H9 (cell line): ENCODE data around the gene RPL35. TPM values are rescaled to one million over a fixed set of nuclear protein-coding genes. Genes with fewer than 3 reads are reported as not detected.

Source experiments
- DNase-seq: peaks from one replicate; pipeline ENCODE4 v3.0.0-alpha.2; 2017
- H2AFZ ChIP-seq: one replicate; pipeline ENCODE4 v1.6.1; 2013; ENCODE audit warnings: mild to moderate bottlenecking, low read length, control low read depth, moderate library complexity
- H2AK5ac ChIP-seq: 2 replicates; pipeline ENCODE4 v1.6.1; 2013; ENCODE audit warnings: low read length, control low read depth, mixed read lengths; ENCODE audit not compliant: insufficient read length
- H2BK120ac ChIP-seq: one replicate; pipeline ENCODE4 v1.6.1; 2013; ENCODE audit warnings: low read depth, mild to moderate bottlenecking, low read length, control low read depth, inconsistent platforms; ENCODE audit not compliant: poor library complexity, severe bottlenecking
- H2BK12ac ChIP-seq: 2 replicates; pipeline ENCODE4 v1.6.1; 2013; ENCODE audit warnings: low read length, control low read depth, mixed read lengths, low read depth; ENCODE audit not compliant: insufficient read length
- H2BK15ac ChIP-seq: 2 replicates; pipeline ENCODE4 v1.6.1; 2013; ENCODE audit warnings: low read depth, low read length, control low read depth
- H2BK20ac ChIP-seq: one replicate; pipeline ENCODE4 v1.6.1; 2013; ENCODE audit warnings: low read depth, mild to moderate bottlenecking, low read length, control low read depth, inconsistent platforms; ENCODE audit not compliant: poor library complexity, severe bottlenecking
- H2BK5ac ChIP-seq: 2 replicates; pipeline ENCODE4 v1.6.1; 2013; ENCODE audit warnings: low read length, control low read depth, mixed read lengths; ENCODE audit not compliant: insufficient read length
- H3K14ac ChIP-seq: 2 replicates; pipeline ENCODE4 v1.6.1; 2013; ENCODE audit warnings: low read length, control low read depth; ENCODE audit not compliant: insufficient read depth
- H3K18ac ChIP-seq: 2 replicates; pipeline ENCODE4 v1.6.1; 2013; ENCODE audit warnings: low read depth, mild to moderate bottlenecking, mixed read lengths, low read length, control low read depth; ENCODE audit not compliant: insufficient read length
- H3K23ac ChIP-seq: 2 replicates; pipeline ENCODE4 v1.6.1; 2013; ENCODE audit warnings: low read length, control low read depth, mixed read lengths, low read depth; ENCODE audit not compliant: insufficient read length
- H3K23me2 ChIP-seq: 2 replicates; pipeline ENCODE4 v1.6.1; 2013; ENCODE audit warnings: low read depth, mild to moderate bottlenecking, mixed read lengths, low read length, control low read depth; ENCODE audit not compliant: insufficient read length, poor library complexity, severe bottlenecking
- H3K27ac ChIP-seq: 2 replicates; pipeline ENCODE4 v1.5.1; 2013; ENCODE audit warnings: low read length, control low read depth, mixed read lengths, low read depth; ENCODE audit not compliant: insufficient read length
- H3K27me3 ChIP-seq: 2 replicates; pipeline ENCODE4 v1.6.1; 2013; ENCODE audit warnings: low read length, control low read depth, inconsistent platforms; ENCODE audit not compliant: insufficient read depth
- H3K4ac ChIP-seq: 2 replicates; pipeline ENCODE4 v1.6.1; 2013; ENCODE audit warnings: low read depth, mild to moderate bottlenecking, control low read depth, inconsistent platforms, low read length, moderate library complexity
- H3K4me1 ChIP-seq: 2 replicates; pipeline ENCODE4 v1.6.1; 2013; ENCODE audit warnings: low read length, control low read depth, inconsistent platforms; ENCODE audit not compliant: insufficient read depth
- H3K4me2 ChIP-seq: 2 replicates; pipeline ENCODE4 v1.6.1; 2013; ENCODE audit warnings: low read length, control low read depth, mixed read lengths; ENCODE audit not compliant: insufficient read length, insufficient read depth
- H3K56ac ChIP-seq: 2 replicates; pipeline ENCODE4 v1.6.1; 2013; ENCODE audit warnings: low read depth, mild to moderate bottlenecking, mixed read lengths, low read length, control low read depth; ENCODE audit not compliant: insufficient read length
- H3K79me1 ChIP-seq: 2 replicates; pipeline ENCODE4 v1.6.1; 2013; ENCODE audit warnings: low read depth, mild to moderate bottlenecking, moderate library complexity, low read length, control low read depth, inconsistent platforms; ENCODE audit not compliant: insufficient read depth, poor library complexity, severe bottlenecking
- H3K79me2 ChIP-seq: 2 replicates; pipeline ENCODE4 v1.6.1; 2013; ENCODE audit warnings: low read length, control low read depth, inconsistent platforms; ENCODE audit not compliant: insufficient read depth
- H3K9ac ChIP-seq: 2 replicates; pipeline ENCODE4 v1.6.1; 2013; ENCODE audit warnings: low read length, control low read depth, mixed read lengths; ENCODE audit not compliant: insufficient read length; ENCODE audit errors: extremely low read depth
- H3K9me3 ChIP-seq: one replicate; pipeline ENCODE4 v1.6.1; 2013; ENCODE audit warnings: low read depth, low read length, inconsistent platforms; ENCODE audit not compliant: control insufficient read depth
- H3T11ph ChIP-seq: one replicate; pipeline ENCODE4 v1.6.1; 2013; ENCODE audit warnings: mild to moderate bottlenecking, low read length, control low read depth, inconsistent platforms
- H4K20me1 ChIP-seq: one replicate; pipeline ENCODE4 v1.6.1; 2013; ENCODE audit not compliant: control insufficient read depth, insufficient read length, insufficient read depth
- H4K5ac ChIP-seq: 2 replicates; pipeline ENCODE4 v1.6.1; 2013; ENCODE audit warnings: low read depth, mild to moderate bottlenecking, mixed read lengths, low read length, control low read depth; ENCODE audit not compliant: insufficient read length
- H4K8ac ChIP-seq: replicated peaks from 2 replicates; pipeline ENCODE4 v1.6.1; 2013; ENCODE audit warnings: low read length, control low read depth, mixed read lengths, low read depth; ENCODE audit not compliant: insufficient read length
- H4K91ac ChIP-seq: 2 replicates; pipeline ENCODE4 v1.6.1; 2013; ENCODE audit warnings: low read depth, mild to moderate bottlenecking, moderate library complexity, mixed read lengths, low read length, control low read depth; ENCODE audit not compliant: insufficient read length
- H3K27ac Mint-ChIP-seq, 3 experiments: 2 replicates in 2 of 3; 3 replicates in 1 of 3; pipeline ENCODE4 v1.8.0; 2020 to 2021; ENCODE audit warnings: mixed read lengths in 3 of 3, mild to moderate bottlenecking in 1 of 3, moderate library complexity in 1 of 3
- H3K27me3 Mint-ChIP-seq: 2 replicates; pipeline ENCODE4 v1.8.0; 2021; ENCODE audit warnings: low read depth, mild to moderate bottlenecking, moderate library complexity, mixed read lengths
- H3K36me3 Mint-ChIP-seq, 3 experiments: 2 replicates in 2 of 3; 3 replicates in 1 of 3; pipeline ENCODE4 v1.8.0; 2020 to 2021; ENCODE audit warnings: low read depth in 3 of 3, mixed read lengths in 3 of 3; ENCODE audit not compliant: insufficient read depth in 1 of 3
- H3K4me1 Mint-ChIP-seq, 2 experiments: 2 replicates each; pipeline ENCODE4 v1.8.0; 2020; ENCODE audit warnings: mixed read lengths in 2 of 2
- H3K4me3 Mint-ChIP-seq, 2 experiments: 2 replicates in 1 of 2; 3 replicates in 1 of 2; pipeline ENCODE4 v1.8.0; 2020 to 2021; ENCODE audit warnings: mild to moderate bottlenecking in 2 of 2, mixed read lengths in 2 of 2, moderate library complexity in 1 of 2
- H3K9me3 Mint-ChIP-seq, 2 experiments: 2 replicates in 1 of 2; 3 replicates in 1 of 2; pipeline ENCODE4 v1.8.0; 2020; ENCODE audit warnings: mild to moderate bottlenecking in 2 of 2, mixed read lengths in 2 of 2, moderate library complexity in 1 of 2
- WGBS: extraction: QIAGEN DNeasy Blood & Tissue Kit; methylation state at CpG from one replicate; pipeline ENCODE4 v1.1.7; 2013; ENCODE audit warnings: missing lambda C conversion rate, low lambda C conversion rate, mixed read lengths; ENCODE audit not compliant: insufficient read length; ENCODE audit errors: extremely low coverage; 5-methylcytosine and 5-hydroxymethylcytosine counted together
- total RNA-seq: library from RNA; stranded (reverse); gene quantifications from 2 replicates; pipeline ENCODE4 v1.2.1, GENCODE V29; 2021
- TF ChIP-seq, protein P1 (sequence below): fragments of 200-600 bp; sonication (generic); conservative IDR thresholded peaks from 3 replicates; pipeline ENCODE4 v1.8.0; 2021; ENCODE audit warnings: antibody characterized with exemption, mild to moderate bottlenecking

Gene RPL35
- total RNA-seq, 1 experiment from 2014 or later: 1,840 TPM

DNA sequence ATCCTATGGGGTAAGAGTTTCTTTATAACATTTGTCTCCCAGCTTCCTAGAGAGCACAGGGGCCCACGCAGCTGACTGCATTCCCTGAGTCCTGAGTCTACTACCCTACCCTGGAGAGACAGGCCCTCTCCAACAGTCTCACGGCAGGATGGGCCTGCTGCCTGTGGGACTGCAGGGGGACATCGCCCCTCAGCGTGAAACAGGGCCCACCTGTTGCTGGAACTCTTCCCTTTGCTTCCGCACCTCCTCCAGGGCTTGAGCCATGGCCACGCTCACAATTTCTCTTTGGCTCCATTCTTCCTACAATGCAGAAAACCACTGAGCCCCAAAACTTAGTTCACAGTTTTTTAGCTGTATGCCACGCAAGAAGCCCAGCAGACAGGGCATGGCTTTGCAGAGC is 28.4 kb upstream of the RPL35 start:
- Mint-ChIP-seq H3K4me1 (peaks cover 2 to 15% of the 10 kb centered on the region in 2 experiments), H3K36me3 (peaks cover 5 to 16% (median 15%) of the 10 kb centered on the region in 3 experiments; a peak in 6 of 7 replicates), H3K27ac (no peak overlapping the region), H3K4me3 (no peak overlapping the region), H3K27me3 (no peaks in the 10 kb centered on the region), H3K9me3 (no peaks in the 10 kb centered on the region; a peak in 1 of 5 replicates)
- Histone ChIP-seq H4K5ac (no peak overlapping the region), H3K23me2 (no peaks in the 10 kb centered on the region), H2BK120ac (no peak overlapping the region), H3K18ac (no peak overlapping the region), H2AK5ac (no peak overlapping the region), H3K14ac (no peak overlapping the region), H3K23ac (no peak overlapping the region), H4K91ac (no peak overlapping the region), H3K9me3 (no peaks in the 10 kb centered on the region), H3K4me1 (no peaks in the 10 kb centered on the region), H3K9ac (no peak overlapping the region), H4K20me1 (no peaks in the 10 kb centered on the region), H2BK12ac (no peak overlapping the region), H2BK5ac (no peak overlapping the region), H3K27ac (no peak overlapping the region), H3T11ph (no peak overlapping the region), H3K4ac (no peak overlapping the region), H3K4me2 (no peak overlapping the region), H2BK15ac (no peak overlapping the region), H3K27me3 (no peaks in the 10 kb centered on the region), H3K79me2 (no peaks in the 10 kb centered on the region), H2AFZ (no peak overlapping the region), H3K56ac (no peak overlapping the region), H3K79me1 (no peaks in the 10 kb centered on the region), H2BK20ac (no peak overlapping the region), H4K8ac (no peak overlapping the region)
- WGBS: no CpG with 5 or more reads among the region's 7 CpGs
- TF ChIP-seq, protein P1, sequence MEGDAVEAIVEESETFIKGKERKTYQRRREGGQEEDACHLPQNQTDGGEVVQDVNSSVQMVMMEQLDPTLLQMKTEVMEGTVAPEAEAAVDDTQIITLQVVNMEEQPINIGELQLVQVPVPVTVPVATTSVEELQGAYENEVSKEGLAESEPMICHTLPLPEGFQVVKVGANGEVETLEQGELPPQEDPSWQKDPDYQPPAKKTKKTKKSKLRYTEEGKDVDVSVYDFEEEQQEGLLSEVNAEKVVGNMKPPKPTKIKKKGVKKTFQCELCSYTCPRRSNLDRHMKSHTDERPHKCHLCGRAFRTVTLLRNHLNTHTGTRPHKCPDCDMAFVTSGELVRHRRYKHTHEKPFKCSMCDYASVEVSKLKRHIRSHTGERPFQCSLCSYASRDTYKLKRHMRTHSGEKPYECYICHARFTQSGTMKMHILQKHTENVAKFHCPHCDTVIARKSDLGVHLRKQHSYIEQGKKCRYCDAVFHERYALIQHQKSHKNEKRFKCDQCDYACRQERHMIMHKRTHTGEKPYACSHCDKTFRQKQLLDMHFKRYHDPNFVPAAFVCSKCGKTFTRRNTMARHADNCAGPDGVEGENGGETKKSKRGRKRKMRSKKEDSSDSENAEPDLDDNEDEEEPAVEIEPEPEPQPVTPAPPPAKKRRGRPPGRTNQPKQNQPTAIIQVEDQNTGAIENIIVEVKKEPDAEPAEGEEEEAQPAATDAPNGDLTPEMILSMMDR: no peak
- DNase-seq: no peak
